Panc1 (cell line): ENCODE data around the gene BABAM2. TPM values are rescaled to one million over a fixed set of nuclear protein-coding genes. Genes with fewer than 3 reads are reported as not detected.

ENCODE experiments used
- ATAC-seq: fragments of 200-7000 bp; cut with Tn5 transposase; 2 replicates; pipeline ENCODE4 v1.9.1; 2020; ENCODE audit warnings: mild to moderate bottlenecking, moderate library complexity
- BruUV-seq: library from RNA; stranded (reverse); fragments of 400-500 nt; replicated peaks from 2 replicates; lab custom pipeline; 2021; lab: Mats Ljungman, UMichigan
- CTCF ChIA-PET: fragments of 300-600 bp; sonication (Branson Sonifier 250); formaldehyde crosslinking; loops from one replicate; lab custom pipeline; 2022; ENCODE audit warnings: antibody characterized with exemption; lab: Charles Lee
- POLR2A ChIA-PET: fragments of 300-600 bp; sonication (Branson Sonifier 250); formaldehyde crosslinking; loops from one replicate; lab custom pipeline; 2022; ENCODE audit warnings: antibody characterized with exemption; lab: Charles Lee
- DNase-seq: peaks from one replicate; pipeline ENCODE4 v3.0.0-alpha.2; 2010; ENCODE audit warnings: low read depth, low spot score
- H3K27ac ChIP-seq: 2 replicates; pipeline ENCODE4 v1.5.1; 2011; ENCODE audit warnings: mild to moderate bottlenecking, low read length, inconsistent platforms
- H3K27me3 ChIP-seq: fragments of 200-500 bp; sonication (Bioruptor generic); 2 replicates; pipeline ENCODE4 v1.6.0; 2014; ENCODE audit warnings: low read length, inconsistent platforms; ENCODE audit not compliant: control insufficient read depth, insufficient read depth
- H3K36me3 ChIP-seq: fragments of 200-500 bp; sonication (Bioruptor generic); 2 replicates; pipeline ENCODE4 v1.5.1; 2014; ENCODE audit warnings: inconsistent platforms, mild to moderate bottlenecking, low read length, moderate library complexity; ENCODE audit not compliant: control insufficient read depth, insufficient read depth
- H3K4me1 ChIP-seq: 2 replicates; pipeline ENCODE4 v1.5.1; 2011; ENCODE audit warnings: inconsistent platforms, mild to moderate bottlenecking, low read length, moderate library complexity; ENCODE audit not compliant: control insufficient read depth, insufficient read depth
- H3K4me3 ChIP-seq, 2 experiments: 2 replicates each; pipeline ENCODE4 v1.5.1; 2011 to 2012; ENCODE audit warnings: low read depth in 2 of 2, low read length in 2 of 2, mild to moderate bottlenecking in 2 of 2, inconsistent platforms in 1 of 2, moderate library complexity in 1 of 2
- H3K9me3 ChIP-seq: fragments of 200-500 bp; sonication (Bioruptor generic); 2 replicates; pipeline ENCODE4 v1.5.1; 2014; ENCODE audit warnings: low read depth, mild to moderate bottlenecking, inconsistent platforms, low read length, moderate library complexity; ENCODE audit not compliant: control insufficient read depth, insufficient read depth
- CTCF ChIP-seq: fragments of 450-650 bp; IDR thresholded peaks from 2 replicates; pipeline ENCODE4 v1.5.1; 2017; ENCODE audit warnings: mild to moderate bottlenecking
- POLR2AphosphoS5 ChIP-seq: IDR thresholded peaks from 2 replicates; pipeline ENCODE4 v1.6.1; 2012; ENCODE audit warnings: mild to moderate bottlenecking, low read depth, low read length, moderate library complexity
- REST ChIP-seq, 2 experiments: IDR thresholded peaks; 2 replicates each; pipeline ENCODE4 v1.6.1; 2011 to 2012; ENCODE audit warnings: low read depth in 2 of 2, control low read depth in 1 of 2, low read length in 1 of 2, mild to moderate bottlenecking in 1 of 2, moderate library complexity in 1 of 2; ENCODE audit not compliant: insufficient read depth in 1 of 2
- SIN3A ChIP-seq: IDR thresholded peaks from 2 replicates; pipeline ENCODE4 v1.6.1; 2012; ENCODE audit warnings: low read depth, mild to moderate bottlenecking, low read length, moderate library complexity, borderline replicate concordance; ENCODE audit not compliant: insufficient read depth
- TCF7L2 ChIP-seq: IDR thresholded peaks from 2 replicates; pipeline ENCODE4 v1.6.1; 2011; ENCODE audit warnings: mild to moderate bottlenecking, low read depth, low read length, inconsistent platforms
- in situ Hi-C: cut with HindIII; loops from 2 replicates; pipeline ENCODE4 v1.10.0; 2016; ENCODE audit warnings: low sequenced_read_pairs, low pct_unique_long_range_greater_than_20kb
- intact Hi-C: fragments of 100-400 bp; cut with micrococcal nuclease; formaldehyde crosslinking; loops from one replicate; pipeline ENCODE4 v1.10.0; 2022; ENCODE audit not compliant: unreplicated experiment
- total RNA-seq: library from RNA; stranded (reverse); gene quantifications from one replicate; pipeline ENCODE4 v1.2.1, GENCODE V29; 2021; ENCODE audit not compliant: unreplicated experiment

BABAM2 gene
- total RNA-seq, 1 experiment from 2014 or later = 31.2 TPM

- intact Hi-C loops (no loop called here), in situ Hi-C loops (no loop called here)
- ATAC-seq (peak; percentile 80), DNase-seq (no peak)
- no TSS peak for BruUV-seq
- TF ChIP-seq SIN3A (no peak), POLR2AphosphoS5 (no peak), CTCF (no peak), TCF7L2 (no peak), REST (IDR thresholded peaks at IDR 0.05; ENCODE audit: insufficient read depth in 1 of 2, low read depth in 2 of 2, low read length in 1 of 2) (no peak)
- ChIA-PET POLR2A (interaction anchor here (0.6 kb wide), 1 partner anchor 180 kb away, joined by 5 read pairs; no protein-coding TSS in a partner anchor), CTCF (no interaction called here)
- no peak overlapping the region for H3K4me3 ChIP-seq
- no peaks in the 10 kb centered on the region for H3K4me1 ChIP-seq
- H3K27me3 ChIP-seq = no peaks in the 10 kb centered on the region
- H3K9me3 ChIP-seq = no peaks in the 10 kb centered on the region
- H3K36me3 ChIP-seq = no peaks in the 10 kb centered on the region
- H3K27ac ChIP-seq = no peak overlapping the region
These were observed 359.5 kb downstream of the BABAM2 start for GRCh38 chr2:28250006-28250405.

- CTCF ChIA-PET = no interaction called here
- in situ Hi-C loops = no loop called here
- Histone ChIP-seq H3K9me3 (no peaks in the 10 kb centered on the region), H3K27ac (no peak overlapping the region), H3K36me3 (no peaks in the 10 kb centered on the region), H3K4me3 (no peak overlapping the region), H3K27me3 (no peaks in the 10 kb centered on the region), H3K4me1 (no peaks in the 10 kb centered on the region)
- intact Hi-C loops = no loop called here
- no TSS peak for BruUV-seq
- DNase-seq = no peak
- POLR2A ChIA-PET = interaction anchor here (0.6 kb wide), 1 partner anchor 8 kb away, joined by 3 read pairs; no protein-coding TSS in a partner anchor
- TF ChIP-seq REST (IDR thresholded peaks at IDR 0.05; ENCODE audit: insufficient read depth in 1 of 2, low read depth in 2 of 2, low read length in 1 of 2) = no peak
- TF ChIP-seq CTCF = no peak
- TF ChIP-seq SIN3A = no peak
- TF ChIP-seq TCF7L2 = no peak
- TF ChIP-seq POLR2AphosphoS5 = no peak
- no peak for ATAC-seq
These were observed 360.8 kb downstream of the BABAM2 start for GRCh38 chr2:28251337-28251736.
